Measurements from ENCODE around the gene MYEOV.

Gene MYEOV

DNA sequence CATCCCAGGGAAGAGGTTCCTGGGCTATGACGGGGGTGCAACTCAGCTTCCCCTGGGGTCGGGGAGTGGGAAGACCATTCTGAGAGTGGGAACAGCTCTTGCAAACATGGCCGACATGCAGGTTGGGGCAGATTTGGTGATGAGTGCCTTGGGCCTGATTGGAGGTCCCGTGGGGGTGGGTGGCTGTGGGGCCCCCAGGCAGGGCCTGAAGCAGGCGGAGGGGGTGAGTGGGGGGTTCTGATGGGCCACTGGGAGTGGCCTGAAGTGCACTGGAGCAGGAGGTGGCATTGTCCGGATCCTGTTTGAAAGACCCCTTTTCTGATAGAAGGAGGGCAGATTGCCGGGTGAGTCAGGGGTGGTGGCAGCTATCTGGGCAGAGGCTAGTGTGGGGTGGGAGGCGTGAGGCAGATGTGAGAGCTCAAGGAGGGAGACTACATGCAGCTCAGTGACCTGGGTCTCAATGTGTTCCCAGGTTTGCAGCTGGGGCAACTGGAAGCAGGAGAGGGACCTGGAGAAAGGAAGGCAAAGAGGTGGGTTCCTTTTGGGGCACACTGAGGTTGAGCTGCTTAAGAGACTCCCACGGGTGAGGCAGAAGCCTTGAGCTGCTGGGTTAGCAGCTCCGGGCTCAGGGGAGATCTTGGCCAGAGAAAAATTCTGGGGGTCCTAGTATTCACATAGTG is 15.1 kb downstream of the MYEOV start (continued):
- TF ChIP-seq ZNF624 (tag by site-specific recombination; IDR thresholded peaks at IDR 0.05) (no peak), MYNN (tag by site-specific recombination; IDR thresholded peaks at IDR 0.05; ENCODE audit: borderline replicate concordance) (no peak), ZNF404 (tag by site-specific recombination; IDR thresholded peaks at IDR 0.05) (no peak), ZNF501 (tag by site-specific recombination; IDR thresholded peaks at IDR 0.05) (no peak)

DNA sequence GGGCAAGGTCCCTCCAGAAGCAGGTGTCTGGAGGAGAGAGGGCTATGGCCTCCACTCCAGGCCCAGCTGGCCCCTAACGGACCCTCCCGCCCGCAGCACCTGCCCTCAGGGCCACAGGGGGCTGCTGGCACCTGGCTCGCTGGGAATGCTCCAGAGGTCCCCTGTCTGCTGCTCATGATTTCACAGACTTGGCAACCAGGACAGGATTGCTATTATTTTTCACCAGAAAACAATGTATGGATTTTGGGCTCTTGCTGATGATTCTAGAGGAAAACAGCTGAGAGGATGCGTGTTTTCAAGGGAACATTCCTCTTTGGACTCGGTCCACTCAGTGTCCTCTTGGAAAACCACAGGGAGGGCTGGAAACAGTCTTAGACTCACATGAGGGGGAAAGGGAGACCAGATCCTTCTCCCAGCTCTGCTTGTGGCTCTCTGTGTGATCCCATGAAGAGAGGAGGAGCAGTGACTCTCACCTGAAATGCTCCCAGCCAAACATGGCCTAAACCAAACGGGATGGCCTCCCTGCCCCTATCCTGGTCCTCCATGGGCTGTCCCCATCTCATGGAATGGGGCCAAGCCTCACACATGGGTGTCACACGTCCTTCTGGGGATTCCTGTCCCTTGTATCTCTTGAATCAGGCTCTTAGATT is 15.8 kb downstream of the MYEOV start:
- ChIA-PET CTCF (no interaction called here), POLR2A (no interaction called here)
- Histone ChIP-seq H3K4me1 (ENCODE audit: control insufficient read depth, insufficient read depth, low read length) (no peaks in the 10 kb centered on the region), H3K9me3 (ENCODE audit: control insufficient read depth, insufficient read depth, low read depth, low read length) (no peaks in the 10 kb centered on the region), H3K27ac (ENCODE audit: extremely low read depth, low read depth, low read length) (no peak overlapping the region), H3K4me3 (ENCODE audit: low read depth, low read length) (no peak overlapping the region), H3K36me3 (ENCODE audit: control insufficient read depth in 2 of 2, insufficient read depth in 1 of 2, low read length in 2 of 2) (no peaks in the 10 kb centered on the region)
- TF ChIP-seq ZNF654 (tag by site-specific recombination; IDR thresholded peaks at IDR 0.05; ENCODE audit: low read depth) (no peak), ZNF335 (tag by site-specific recombination; conservative IDR thresholded peaks at IDR 0.05) (no peak), PRDM6 (tag by site-specific recombination; IDR thresholded peaks at IDR 0.05) (no peak), ZNF513 (tag by site-specific recombination; IDR thresholded peaks at IDR 0.05) (no peak), ZNF518A (tag by site-specific recombination; conservative IDR thresholded peaks at IDR 0.05; ENCODE audit: low read depth) (no peak), TSHZ1 (tag by site-specific recombination; IDR thresholded peaks at IDR 0.05; ENCODE audit: borderline replicate concordance) (no peak), ZNF776 (tag by site-specific recombination; IDR thresholded peaks at IDR 0.05; ENCODE audit: borderline replicate concordance) (no peak), ZNF121 (tag by site-specific recombination; IDR thresholded peaks at IDR 0.05) (no peak)

Measured in HEK293 (cell line).